Trophoblast cell (in vitro differentiated cells and primary cell): ENCODE data around the gene FAM20C.

Source experiments
- DNase-seq, 2 donors: peaks; one replicate each; pipeline ENCODE4 v3.0.0-alpha.2; 2016
- H2AFZ ChIP-seq: 2 replicates; pipeline ENCODE4 v1.6.1; 2013; ENCODE audit warnings: low read length, moderate library complexity, mild to moderate bottlenecking; ENCODE audit not compliant: insufficient read depth, poor library complexity
- H2AK5ac ChIP-seq: 2 replicates; pipeline ENCODE4 v1.6.1; 2013; ENCODE audit warnings: mild to moderate bottlenecking, low read length
- H2BK120ac ChIP-seq: 2 replicates; pipeline ENCODE4 v1.6.1; 2013; ENCODE audit warnings: low read length, mild to moderate bottlenecking, moderate library complexity; ENCODE audit not compliant: insufficient read depth, poor library complexity
- H2BK12ac ChIP-seq: 2 replicates; pipeline ENCODE4 v1.6.1; 2013; ENCODE audit warnings: mild to moderate bottlenecking, low read length, moderate library complexity
- H2BK5ac ChIP-seq: 2 replicates; pipeline ENCODE4 v1.6.1; 2013; ENCODE audit warnings: low read length, low read depth, moderate library complexity, mild to moderate bottlenecking; ENCODE audit not compliant: poor library complexity
- H3K14ac ChIP-seq: 2 replicates; pipeline ENCODE4 v1.6.1; 2013; ENCODE audit warnings: mild to moderate bottlenecking, low read length
- H3K18ac ChIP-seq: 2 replicates; pipeline ENCODE4 v1.6.1; 2013; ENCODE audit warnings: mild to moderate bottlenecking, low read length
- H3K23ac ChIP-seq: 2 replicates; pipeline ENCODE4 v1.6.1; 2013; ENCODE audit warnings: low read length
- H3K27ac ChIP-seq: 2 replicates; pipeline ENCODE4 v1.5.1; 2013; ENCODE audit warnings: low read depth, mild to moderate bottlenecking, inconsistent platforms, low read length, moderate library complexity
- H3K27me3 ChIP-seq: 2 replicates; pipeline ENCODE4 v1.6.1; 2013; ENCODE audit warnings: inconsistent platforms, mild to moderate bottlenecking, low read length, moderate library complexity; ENCODE audit not compliant: insufficient read depth
- H3K36me3 ChIP-seq, 2 experiments: 1 replicate in 1 of 2; 2 replicates in 1 of 2; pipeline ENCODE4 v1.6.1; 2013; ENCODE audit warnings: low read length in 2 of 2, mild to moderate bottlenecking in 2 of 2, moderate library complexity in 1 of 2; ENCODE audit not compliant: insufficient read depth in 2 of 2, control insufficient read depth in 1 of 2
- H3K4ac ChIP-seq: 2 replicates; pipeline ENCODE4 v1.6.1; 2013; ENCODE audit warnings: low read depth, mild to moderate bottlenecking, low read length, moderate library complexity
- H3K4me1 ChIP-seq, 2 experiments: 1 replicate in 1 of 2; 2 replicates in 1 of 2; pipeline ENCODE4 v1.6.1; 2013; ENCODE audit warnings: low read length in 2 of 2, mild to moderate bottlenecking in 2 of 2, moderate library complexity in 1 of 2; ENCODE audit not compliant: insufficient read depth in 2 of 2, control insufficient read depth in 1 of 2
- H3K4me2 ChIP-seq: 2 replicates; pipeline ENCODE4 v1.6.1; 2013; ENCODE audit warnings: inconsistent platforms, mild to moderate bottlenecking, low read length, moderate library complexity
- H3K4me3 ChIP-seq: 2 replicates; pipeline ENCODE4 v1.5.1; 2013; ENCODE audit warnings: mild to moderate bottlenecking, low read depth, low read length, inconsistent platforms
- H3K79me1 ChIP-seq: one replicate; pipeline ENCODE4 v1.6.1; 2013; ENCODE audit warnings: low read length
- H3K79me2 ChIP-seq: 2 replicates; pipeline ENCODE4 v1.6.1; 2013; ENCODE audit warnings: low read length, mild to moderate bottlenecking; ENCODE audit not compliant: control insufficient read depth, insufficient read depth, poor library complexity
- H3K9ac ChIP-seq: 2 replicates; pipeline ENCODE4 v1.6.1; 2013; ENCODE audit warnings: mild to moderate bottlenecking, low read length
- H3K9me3 ChIP-seq: 2 replicates; pipeline ENCODE4 v1.6.1; 2013; ENCODE audit warnings: low read depth, mild to moderate bottlenecking, control low read depth, inconsistent platforms, low read length; ENCODE audit not compliant: insufficient read depth
- H4K12ac ChIP-seq: 2 replicates; pipeline ENCODE4 v1.6.1; 2013; ENCODE audit warnings: low read depth, mild to moderate bottlenecking, low read length, moderate library complexity
- H4K8ac ChIP-seq: 2 replicates; pipeline ENCODE4 v1.6.1; 2013; ENCODE audit warnings: low read depth, mild to moderate bottlenecking, low read length, moderate library complexity
- H4K91ac ChIP-seq: one replicate; pipeline ENCODE4 v1.6.1; 2013; ENCODE audit warnings: low read depth, mild to moderate bottlenecking, low read length, moderate library complexity
- WGBS: extraction: QIAGEN DNeasy Blood & Tissue Kit; methylation state at CpG from one replicate; pipeline ENCODE4 v1.1.7; 2013; ENCODE audit warnings: missing lambda C conversion rate; ENCODE audit not compliant: insufficient read length, insufficient coverage; ENCODE audit errors: extremely low coverage; 5-methylcytosine and 5-hydroxymethylcytosine counted together

FAM20C gene

DNA sequence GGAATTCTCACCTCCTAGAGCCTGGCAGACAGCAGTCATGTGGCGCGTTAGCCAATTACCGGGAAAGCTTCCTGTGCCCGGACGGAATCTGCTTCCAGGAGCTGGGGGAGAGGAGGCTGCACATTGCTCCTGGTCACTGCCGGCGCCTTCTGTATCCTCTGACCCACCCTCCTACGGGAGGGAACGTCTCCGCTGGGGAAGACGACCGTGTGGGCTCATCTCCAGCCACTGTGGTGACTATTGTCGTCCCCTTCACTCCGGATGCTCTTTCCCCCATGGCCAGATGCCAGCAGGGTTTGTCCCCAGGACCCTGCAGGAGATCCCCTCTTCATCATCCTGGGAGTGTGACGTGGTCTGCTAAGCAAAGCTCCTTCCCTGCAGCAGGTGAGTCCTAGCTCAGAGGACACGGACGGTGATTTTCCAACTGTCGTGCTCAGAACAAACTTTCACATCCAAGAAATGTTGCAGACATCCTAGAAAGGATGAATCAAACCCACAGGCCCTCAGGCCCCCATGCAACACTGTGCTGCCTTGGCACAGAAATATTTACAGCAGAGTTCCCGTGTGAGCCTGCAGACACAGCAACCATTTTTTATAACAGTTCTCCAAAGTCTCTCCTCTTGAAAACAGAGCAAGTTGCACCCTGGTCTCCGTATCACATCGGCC is 29.6 kb upstream of the FAM20C start:
- Histone ChIP-seq H3K18ac (no peak overlapping the region), H3K36me3 (no peaks in the 10 kb centered on the region), H3K9ac (no peak overlapping the region), H4K91ac (no peak overlapping the region), H3K27me3 (no peaks in the 10 kb centered on the region), H2BK12ac (no peak overlapping the region), H3K4me1 (no peaks in the 10 kb centered on the region), H3K14ac (no peak overlapping the region), H3K79me1 (no peaks in the 10 kb centered on the region), H3K4ac (no peak overlapping the region), H3K27ac (no peak overlapping the region), H2AK5ac (no peak overlapping the region), H3K4me2 (no peak overlapping the region), H3K9me3 (no peaks in the 10 kb centered on the region), H4K8ac (no peak overlapping the region), H3K4me3 (no peak overlapping the region), H4K12ac (no peak overlapping the region), H3K79me2 (no peaks in the 10 kb centered on the region), H2AFZ (no peak overlapping the region), H2BK5ac (no peak overlapping the region), H3K23ac (no peak overlapping the region), H2BK120ac (no peak overlapping the region)
- no CpG with 5 or more reads among the region's 21 CpGs for WGBS
- DNase-seq, result no peak

- Histone ChIP-seq H3K27ac (no peak overlapping the region), H3K4me3 (no peak overlapping the region), H2BK5ac (no peak overlapping the region), H3K23ac (no peak overlapping the region), H4K91ac (no peak overlapping the region), H3K79me2 (no peaks in the 10 kb centered on the region), H3K4me2 (no peak overlapping the region), H3K9ac (no peak overlapping the region), H4K12ac (no peak overlapping the region), H3K14ac (no peak overlapping the region), H3K4me1 (no peaks in the 10 kb centered on the region), H3K4ac (no peak overlapping the region), H4K8ac (no peak overlapping the region), H3K9me3 (peaks cover 1% of the 10 kb centered on the region), H3K79me1 (no peaks in the 10 kb centered on the region), H2AK5ac (no peak overlapping the region), H3K18ac (no peak overlapping the region), H3K27me3 (no peaks in the 10 kb centered on the region), H3K36me3 (no peaks in the 10 kb centered on the region), H2BK120ac (no peak overlapping the region), H2BK12ac (no peak overlapping the region), H2AFZ (no peak overlapping the region)
- no peak for DNase-seq
- WGBS, result no CpG with 5 or more reads among the region's 12 CpGs
Measured at GRCh38 chr7:163298-163695, 29.1 kb upstream of the FAM20C start.

DNA sequence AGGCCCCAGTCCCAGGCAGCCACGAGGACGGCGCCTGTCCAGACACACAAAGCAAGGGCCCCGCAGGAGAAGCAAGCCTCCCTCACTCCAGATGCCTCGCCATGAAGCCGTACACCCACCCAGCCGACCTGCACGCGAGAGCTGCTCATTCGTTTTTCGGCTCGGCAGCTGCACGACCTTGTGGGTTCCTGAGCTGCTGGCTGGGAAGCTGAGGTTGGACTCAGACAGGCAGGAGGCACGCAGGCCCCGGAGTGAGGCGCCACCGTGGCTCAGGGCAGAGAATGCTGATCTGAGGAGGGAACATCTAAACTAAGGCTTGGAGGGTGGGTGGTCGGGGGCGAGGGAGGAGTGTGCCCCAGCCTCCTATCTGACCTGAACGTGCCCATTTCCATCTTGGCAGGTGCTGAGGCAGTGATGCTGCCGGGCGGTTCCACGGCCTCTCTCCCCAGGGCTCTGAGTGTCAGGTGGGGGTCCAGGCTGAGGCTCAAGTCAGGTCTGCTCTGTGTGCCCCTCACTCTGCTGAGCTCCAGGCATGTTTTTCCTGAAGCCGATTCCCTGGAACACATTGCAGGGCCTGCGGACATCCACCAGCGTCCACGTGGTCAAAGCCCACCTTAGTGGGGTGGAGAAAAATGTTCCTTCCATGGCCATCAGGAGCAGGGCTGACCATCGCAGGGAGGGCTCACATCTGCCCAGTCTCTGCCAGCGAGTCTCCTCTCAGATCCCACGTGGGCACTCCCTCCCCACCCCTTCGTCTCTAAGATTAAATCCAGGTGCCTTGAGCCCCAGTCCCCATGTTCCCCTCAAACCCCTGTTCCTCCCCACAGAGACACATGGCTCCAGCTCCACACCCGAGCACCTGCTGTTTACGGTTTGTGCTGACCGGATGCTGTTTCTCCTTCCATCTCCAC is 28.1 kb upstream of the FAM20C start:
- DNase-seq, result no peak
- H3K9ac ChIP-seq, result no peak overlapping the region

DNA sequence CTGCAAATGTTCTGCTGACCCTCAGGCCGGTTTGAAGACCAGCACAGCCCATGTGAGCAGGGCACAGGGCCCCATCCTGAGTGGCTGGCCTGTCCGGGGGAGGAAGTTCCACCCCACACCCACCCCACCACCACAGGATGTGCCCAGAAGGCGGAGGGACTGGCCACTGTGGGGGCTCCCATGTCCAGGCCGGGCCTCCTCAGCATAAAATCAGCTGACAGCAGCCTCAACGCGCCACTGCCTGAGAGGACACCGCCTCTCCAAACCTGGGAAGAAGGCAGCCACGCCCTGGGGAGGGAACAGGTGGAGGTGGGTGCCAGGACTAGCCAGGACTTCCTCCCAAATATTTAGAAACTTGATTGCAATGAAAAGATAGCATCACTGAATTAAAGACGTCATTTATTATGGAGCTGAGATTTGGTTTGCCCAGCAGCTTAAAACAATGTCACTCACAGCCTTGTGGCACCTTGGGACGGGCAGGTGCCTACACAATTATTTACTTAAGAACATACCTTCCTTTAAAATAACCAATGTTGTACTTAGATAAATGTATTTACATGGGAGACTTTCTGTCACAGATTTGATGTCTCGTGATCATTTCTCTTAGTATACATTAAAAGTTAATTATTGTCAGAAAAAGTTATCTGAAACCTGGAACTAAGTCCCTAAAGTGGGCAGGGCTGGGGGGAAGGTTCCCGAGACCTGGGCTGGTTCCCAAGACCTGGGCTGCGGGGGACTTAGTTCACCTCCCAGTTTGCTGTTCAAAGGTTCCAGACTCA is 27.3 kb upstream of the FAM20C start:
- Histone ChIP-seq H3K79me1 (no peaks in the 10 kb centered on the region), H2AFZ (no peak overlapping the region), H2BK12ac (no peak overlapping the region), H2AK5ac (no peak overlapping the region), H3K27ac (no peak overlapping the region), H3K36me3 (no peaks in the 10 kb centered on the region), H4K8ac (no peak overlapping the region), H3K4me1 (no peaks in the 10 kb centered on the region), H2BK120ac (no peak overlapping the region), H2BK5ac (no peak overlapping the region), H3K23ac (no peak overlapping the region), H3K4me2 (no peak overlapping the region), H4K91ac (no peak overlapping the region), H3K18ac (no peak overlapping the region), H3K9me3 (peaks cover 4% of the 10 kb centered on the region), H3K4me3 (no peak overlapping the region), H3K9ac (no peak overlapping the region), H3K14ac (no peak overlapping the region), H3K27me3 (no peaks in the 10 kb centered on the region), H4K12ac (no peak overlapping the region), H3K79me2 (no peaks in the 10 kb centered on the region), H3K4ac (no peak overlapping the region)
- DNase-seq, result no peak
- no CpG with 5 or more reads among the region's 13 CpGs for WGBS

More for the DNA sequence above, 28.1 kb upstream of the FAM20C start:
- Histone ChIP-seq H4K8ac (no peak overlapping the region), H3K27ac (no peak overlapping the region), H2AK5ac (no peak overlapping the region), H3K79me2 (no peaks in the 10 kb centered on the region), H3K4me3 (no peak overlapping the region), H3K23ac (no peak overlapping the region), H2AFZ (no peak overlapping the region), H3K27me3 (no peaks in the 10 kb centered on the region), H3K36me3 (no peaks in the 10 kb centered on the region), H4K12ac (no peak overlapping the region), H2BK12ac (no peak overlapping the region), H3K4ac (no peak overlapping the region), H3K9me3 (peaks cover 3% of the 10 kb centered on the region), H3K14ac (no peak overlapping the region), H2BK120ac (no peak overlapping the region), H3K79me1 (no peaks in the 10 kb centered on the region), H3K4me2 (no peak overlapping the region), H3K18ac (no peak overlapping the region), H3K4me1 (no peaks in the 10 kb centered on the region), H2BK5ac (no peak overlapping the region), H4K91ac (no peak overlapping the region)
- WGBS, result no CpG with 5 or more reads among the region's 34 CpGs
